Hematopoietic multipotent progenitor cell treated with erythropoietin and hydrocortisone succinate and interleukin-3 and kit ligand, for 8 days (in vitro differentiated cells): ENCODE measurements around the gene SLC50A1.

Experiments used
- DNase-seq: peaks from one replicate; pipeline ENCODE4 v3.0.0-alpha.2; 2015

Gene SLC50A1

GRCh38 chr1:155185783-155186066 lies 50.1 kb downstream of the SLC50A1 start:
- no peak for DNase-seq

DNA sequence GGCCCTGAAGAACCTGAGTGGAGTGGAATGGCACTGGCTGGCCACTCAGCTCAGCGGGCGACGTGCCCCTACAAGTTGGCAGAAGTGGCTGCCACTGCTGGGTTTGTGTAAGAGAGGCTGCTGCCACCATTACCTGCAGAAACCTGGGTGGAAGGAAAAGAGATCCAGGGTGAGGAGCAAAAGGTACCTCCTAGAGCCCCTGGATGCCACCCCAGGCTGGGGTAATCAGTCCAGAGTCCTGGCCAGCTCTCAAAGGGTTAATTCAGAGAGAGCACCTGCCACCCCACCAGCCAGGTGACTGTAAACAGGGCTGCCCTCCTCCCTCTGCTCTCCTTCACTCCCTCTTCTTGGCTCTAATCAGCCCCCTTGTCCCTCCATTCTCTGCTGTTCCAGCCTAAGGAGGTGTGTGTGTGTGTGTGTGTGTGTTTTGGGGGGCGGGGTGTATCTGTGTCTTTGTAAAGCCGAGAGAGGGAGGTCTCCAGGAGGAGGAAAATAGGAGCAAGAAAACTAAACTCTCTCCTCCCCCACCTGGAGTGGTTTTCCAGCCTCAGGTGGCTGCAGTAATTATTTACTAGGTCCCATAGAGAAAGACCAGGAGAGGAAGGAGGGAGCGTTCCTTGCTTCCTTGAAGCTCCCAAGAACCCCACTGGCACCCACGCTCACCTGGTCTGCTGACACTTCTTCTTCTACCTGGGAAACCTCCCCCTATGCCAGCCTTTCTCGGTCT lies 50.6 kb downstream of the SLC50A1 start:
- no peak for DNase-seq

- no peak for DNase-seq
Observed at GRCh38 chr1:155186794-155187455, 51.3 kb downstream of the SLC50A1 start.

DNA sequence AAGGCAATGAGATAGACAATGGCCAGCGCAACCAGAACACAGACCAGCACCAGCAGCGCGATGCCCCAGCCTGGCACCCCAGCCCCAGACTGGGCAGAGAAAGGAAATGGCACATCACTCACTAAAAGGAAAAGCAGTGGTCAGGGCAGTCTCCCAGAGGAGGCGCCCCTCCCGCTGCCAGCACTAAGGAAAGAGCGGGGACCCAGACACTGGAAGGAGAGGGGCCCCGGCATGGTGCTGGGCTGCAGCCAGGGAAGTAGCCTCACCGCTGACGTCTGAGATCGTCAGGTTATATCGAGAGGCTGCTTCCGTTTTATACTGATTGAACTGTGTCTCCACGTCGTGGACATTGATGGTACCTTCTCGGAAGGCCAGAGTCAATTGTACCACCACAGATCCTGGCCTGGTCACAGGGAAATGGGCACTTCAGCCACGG lies 51.8 kb downstream of the SLC50A1 start:
- no peak for DNase-seq

GRCh38 chr1:155188268-155188667 lies 52.6 kb downstream of the SLC50A1 start:
- DNase-seq = no peak
